GM04503 (cell line): Measurements from ENCODE around the gene RNF19B.

ENCODE experiments used
- DNase-seq: peaks from one replicate; pipeline ENCODE4 v3.0.0-alpha.2; 2012; ENCODE audit warnings: low read depth

The RNF19B gene

DNA sequence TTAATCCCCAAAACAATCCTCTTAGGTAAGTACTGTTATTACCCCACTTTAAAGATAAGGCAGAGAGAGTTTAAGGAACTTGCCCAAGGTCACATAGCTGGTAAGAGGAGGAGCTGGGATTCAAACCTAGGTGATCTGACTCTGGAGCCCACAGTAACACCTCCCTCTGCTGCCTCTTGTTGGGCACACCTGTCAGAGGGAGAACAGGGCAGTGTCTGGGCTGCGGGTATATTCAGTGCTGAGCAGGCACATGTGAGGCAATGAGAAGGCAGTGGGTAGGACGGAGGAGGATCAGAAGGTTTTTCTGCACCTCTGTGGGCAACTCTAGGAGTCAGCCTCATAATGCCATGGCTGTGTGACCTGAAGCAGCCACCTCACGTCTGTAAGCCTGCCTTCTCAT is 76.5 kb downstream of the RNF19B start:
- DNase-seq, result no peak

DNA sequence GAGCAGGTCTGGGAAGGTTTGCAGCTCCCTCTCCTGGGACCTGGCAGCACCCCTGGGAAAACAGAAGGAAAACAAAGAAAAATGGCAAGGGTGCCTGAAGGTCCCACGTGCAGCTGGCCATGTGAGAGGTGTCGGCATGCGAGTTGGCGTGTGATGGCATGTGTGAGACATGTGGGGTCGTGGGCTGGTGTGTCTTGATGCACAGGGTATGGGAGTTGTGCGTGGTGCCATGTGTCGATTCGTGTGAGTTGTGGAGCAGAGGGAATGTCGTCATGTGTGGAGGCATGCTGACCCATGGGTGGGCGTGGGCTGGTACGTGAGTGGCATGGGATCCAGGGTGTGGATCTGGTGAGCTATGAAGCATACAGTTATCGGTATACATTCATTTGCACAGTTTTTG is 77.0 kb downstream of the RNF19B start:
- DNase-seq, result no peak

- no peak for DNase-seq
These were observed 77.7 kb downstream of the RNF19B start for GRCh38 chr1:32886828-32887414.
